Sigmoid colon (tissue), 7 donors: Measurements from ENCODE around the gene CAST. TPM values are rescaled to one million over a fixed set of nuclear protein-coding genes. Genes with fewer than 3 reads are reported as not detected.

Experiments used
- DNase-seq: peaks from one replicate; pipeline ENCODE4 v3.0.0-alpha.2; 2019
- H3K27ac ChIP-seq, 4 donors: fragments of 200-600 bp; sonication (generic); one replicate each; pipeline ENCODE4 v1.5.1; 2016 to 2019; ENCODE audit warnings: mild to moderate bottlenecking in 1 of 4
- H3K27me3 ChIP-seq, 3 donors: fragments of 200-600 bp; sonication (generic); one replicate each; pipeline ENCODE4 v1.5.1; 2019; ENCODE audit warnings: mild to moderate bottlenecking in 1 of 3
- H3K36me3 ChIP-seq, 4 donors: fragments of 200-600 bp; sonication (generic); one replicate each; pipeline ENCODE4 v1.5.1; 2016 to 2019
- H3K4me1 ChIP-seq, 4 donors: fragments of 200-600 bp; sonication (generic); one replicate each; pipeline ENCODE4 v1.5.1; 2017 to 2019
- H3K4me3 ChIP-seq, 4 donors: fragments of 200-600 bp; sonication (generic); one replicate each; pipeline ENCODE4 v1.5.1; 2017 to 2019; ENCODE audit warnings: mild to moderate bottlenecking in 2 of 4, moderate library complexity in 1 of 4
- H3K9me3 ChIP-seq, 4 donors: fragments of 200-600 bp in 3 of 4; sonication (generic) in 3 of 4; one replicate each; pipeline versions ENCODE4 v1.5.1 to v1.6.1; 2013 to 2019
- CTCF ChIP-seq, 4 experiments: fragments of 450-650 bp in 3 of 4; fragments of 200-600 bp in 1 of 4; IDR thresholded peaks; one replicate each; pipeline ENCODE4 v1.5.1; 2016 to 2019; ENCODE audit warnings: antibody characterized with exemption in 4 of 4, mild to moderate bottlenecking in 3 of 4, moderate library complexity in 2 of 4
- EP300 ChIP-seq, 4 donors: sonication (generic); formaldehyde crosslinking; IDR thresholded peaks; one replicate each; pipeline ENCODE4 v1.6.1; 2017; ENCODE audit warnings: antibody characterized with exemption in 4 of 4
- POLR2A ChIP-seq, 2 donors: fragments of 450-650 bp; IDR thresholded peaks; one replicate each; pipeline ENCODE4 v1.6.1; 2016; ENCODE audit warnings: antibody characterized with exemption in 2 of 2, mild to moderate bottlenecking in 2 of 2, moderate library complexity in 2 of 2
- POLR2AphosphoS5 ChIP-seq, 4 donors: sonication (generic); formaldehyde crosslinking; IDR thresholded peaks; one replicate each; pipeline ENCODE4 v1.6.1; 2017; ENCODE audit warnings: antibody characterized with exemption in 4 of 4
- WGBS, 2 donors: extraction: QIAGEN DNeasy Blood & Tissue Kit; methylation state at CpG; one replicate each; pipeline ENCODE4 v1.1.7; 2013; 5-methylcytosine and 5-hydroxymethylcytosine counted together
- intact Hi-C: fragments of 100-400 bp; cut with DNase I; formaldehyde crosslinking; loops from one replicate; pipeline ENCODE4 v1.15.1; 2023
- polyA plus RNA-seq, 3 donors: library from polyadenylated mRNA; stranded (reverse); fragments of 200-250 nt; gene quantifications; one replicate each; pipeline ENCODE4 v1.2.3, GENCODE V29; 2013
- total RNA-seq, 4 donors: library from RNA; depleted of rRNA; stranded (reverse); fragments of >200 nt; gene quantifications; one replicate each; pipeline ENCODE4 v1.1.0, GENCODE V29; 2016
- donor health status: healthy with polysubstance abuse.
- donor health status: Bipolar disorder and iron deficiency.
- donor health status: healthy.

CAST gene
- total and polyA plus RNA-seq, 7 donors: 138 to 348 (median 225) TPM

- DNase-seq: peak; percentile 73
Measured at GRCh38 chr5:96714951-96715451, 52.8 kb downstream of the CAST start.

GRCh38 chr5:96716007-96716406 is 53.8 kb downstream of the CAST start:
- intact Hi-C loops: no loop called here
- no peak for DNase-seq
- H3K4me3 ChIP-seq: no peak overlapping the region
- H3K27me3 ChIP-seq: no peaks in the 10 kb centered on the region
- WGBS, 2 donors: 25 to 63% methylated on average over 5 of the region's 5 CpGs
- H3K4me1 ChIP-seq: peaks cover 0 to 76% (median 51%) of the 10 kb centered on the region in 4 donors
- H3K27ac ChIP-seq: peak overlapping the region in 3 of 4 donors; percentile 63 to 75 (median 63)
- no peak for TF ChIP-seq POLR2AphosphoS5 (IDR thresholded peaks at IDR 0.05)
- no peak for TF ChIP-seq CTCF (IDR thresholded peaks at IDR 0.05)
- TF ChIP-seq POLR2A (IDR thresholded peaks at IDR 0.05): no peak
- no peak for TF ChIP-seq EP300 (IDR thresholded peaks at IDR 0.05)
- H3K9me3 ChIP-seq: no peaks in the 10 kb centered on the region
- no peaks in the 10 kb centered on the region for H3K36me3 ChIP-seq

More at GRCh38 chr5:96714951-96715451, 52.8 kb downstream of the CAST start:
- intact Hi-C loops: no loop called here
- 1 to 23% methylated on average over 2 of the region's 2 CpGs for WGBS, 2 donors
- no peak for TF ChIP-seq POLR2A (IDR thresholded peaks at IDR 0.05)
- peak in 3 of 4 donors; percentile 37 to 80 (median 47) for TF ChIP-seq POLR2AphosphoS5 (IDR thresholded peaks at IDR 0.05)
- TF ChIP-seq CTCF (IDR thresholded peaks at IDR 0.05): no peak
- peak in 2 of 4 donors; percentile 78 to 81 for TF ChIP-seq EP300 (IDR thresholded peaks at IDR 0.05)
- Histone ChIP-seq H3K4me3 (no peak overlapping the region), H3K27ac (peak overlapping the region; percentile 52 to 75 (median 63)), H3K4me1 (peaks cover 0 to 70% (median 43%) of the 10 kb centered on the region in 4 donors), H3K36me3 (no peaks in the 10 kb centered on the region), H3K9me3 (no peaks in the 10 kb centered on the region), H3K27me3 (no peaks in the 10 kb centered on the region)

- intact Hi-C loops: no loop called here
Measured at GRCh38 chr5:96716716-96717115, 54.5 kb downstream of the CAST start.

GRCh38 chr5:96717874-96718273 is 55.7 kb downstream of the CAST start:
- no peak for TF ChIP-seq POLR2AphosphoS5 (IDR thresholded peaks at IDR 0.05)
- no peak for TF ChIP-seq CTCF (IDR thresholded peaks at IDR 0.05)
- no peak for TF ChIP-seq POLR2A (IDR thresholded peaks at IDR 0.05)
- no peak for TF ChIP-seq EP300 (IDR thresholded peaks at IDR 0.05)
- no peak for DNase-seq
- no peaks in the 10 kb centered on the region for H3K27me3 ChIP-seq
- WGBS, 2 donors: 91 to 94% methylated on average over 1 of the region's 1 CpG
- H3K4me1 ChIP-seq: peaks cover 0 to 81% (median 53%) of the 10 kb centered on the region in 4 donors
- H3K4me3 ChIP-seq: no peak overlapping the region
- no peaks in the 10 kb centered on the region for H3K9me3 ChIP-seq
- no peak overlapping the region for H3K27ac ChIP-seq
- peaks cover 0 to 2% (median 0%) of the 10 kb centered on the region in 4 donors for H3K36me3 ChIP-seq
- intact Hi-C loops: no loop called here

More at GRCh38 chr5:96716716-96717115, 54.5 kb downstream of the CAST start:
- 44 to 45% methylated on average over 2 of the region's 2 CpGs for whole genome bisulfite sequencing, 2 donors
- Histone ChIP-seq H3K9me3 (no peaks in the 10 kb centered on the region), H3K36me3 (no peaks in the 10 kb centered on the region), H3K27ac (peak overlapping the region in 2 of 4 donors; percentile 17 to 75), H3K27me3 (no peaks in the 10 kb centered on the region), H3K4me3 (no peak overlapping the region), H3K4me1 (peaks cover 0 to 83% (median 55%) of the 10 kb centered on the region in 4 donors)
- TF ChIP-seq CTCF (IDR thresholded peaks at IDR 0.05) (no peak), EP300 (IDR thresholded peaks at IDR 0.05) (no peak), POLR2A (IDR thresholded peaks at IDR 0.05) (no peak), POLR2AphosphoS5 (IDR thresholded peaks at IDR 0.05) (no peak)
- no peak for DNase-seq
